GM21381 (cell line): ENCODE results near the gene CCDC33.

Experiments used
- ATAC-seq: cut with Tn5 transposase; IDR thresholded peaks from one replicate; pipeline ENCODE4 v1.9.1; 2021; ENCODE audit warnings: mild to moderate bottlenecking, moderate library complexity; ENCODE audit not compliant: unreplicated experiment

The CCDC33 gene

GRCh38 chr15:74377831-74378766 lies 142.0 kb downstream of the CCDC33 start:
- no peak for ATAC-seq

- ATAC-seq: no peak
Observed at GRCh38 chr15:74378848-74379247, 142.7 kb downstream of the CCDC33 start.

DNA sequence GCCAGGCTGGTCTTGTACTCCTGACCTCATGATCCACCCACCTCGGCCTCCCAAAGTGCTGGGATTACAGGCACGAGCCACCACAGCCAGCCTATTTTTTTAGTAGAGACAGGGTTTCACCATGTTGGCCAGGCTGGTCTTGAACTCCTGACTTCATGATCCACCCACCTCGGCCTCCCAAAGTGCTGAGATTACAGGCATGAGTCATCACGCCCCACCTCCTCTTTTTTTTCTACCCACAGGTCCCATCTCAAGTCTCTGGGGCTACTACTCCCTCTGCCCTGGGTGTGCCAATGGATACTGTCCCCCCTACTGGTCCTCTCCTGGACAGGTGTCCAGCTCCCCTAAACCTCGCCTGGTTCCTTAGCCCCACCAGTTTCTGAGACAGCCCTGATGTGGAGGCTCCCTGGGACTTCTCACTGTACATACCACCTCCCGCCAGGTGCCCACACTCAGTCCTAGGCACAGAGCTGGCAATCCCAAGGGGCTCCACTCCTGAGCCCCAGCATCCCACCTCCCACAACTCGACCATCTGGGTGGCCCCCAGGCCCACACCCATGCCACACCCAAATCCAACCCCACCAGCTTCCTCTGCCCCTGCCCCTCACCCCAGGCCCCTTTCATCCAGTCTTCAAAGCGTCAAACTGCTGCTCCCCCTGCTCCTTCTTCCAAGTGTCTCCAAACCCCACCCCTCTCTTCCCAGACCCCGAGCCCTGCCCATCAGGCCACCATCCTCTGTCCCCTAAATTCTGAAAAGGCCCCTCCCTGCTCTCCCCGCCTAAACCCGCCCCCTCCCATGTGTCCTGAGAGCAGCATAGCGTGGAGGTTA lies 144.4 kb downstream of the CCDC33 start:
- ATAC-seq: no peak

- ATAC-seq: no peak
Observed at GRCh38 chr15:74381190-74381453, 145.0 kb downstream of the CCDC33 start.

DNA sequence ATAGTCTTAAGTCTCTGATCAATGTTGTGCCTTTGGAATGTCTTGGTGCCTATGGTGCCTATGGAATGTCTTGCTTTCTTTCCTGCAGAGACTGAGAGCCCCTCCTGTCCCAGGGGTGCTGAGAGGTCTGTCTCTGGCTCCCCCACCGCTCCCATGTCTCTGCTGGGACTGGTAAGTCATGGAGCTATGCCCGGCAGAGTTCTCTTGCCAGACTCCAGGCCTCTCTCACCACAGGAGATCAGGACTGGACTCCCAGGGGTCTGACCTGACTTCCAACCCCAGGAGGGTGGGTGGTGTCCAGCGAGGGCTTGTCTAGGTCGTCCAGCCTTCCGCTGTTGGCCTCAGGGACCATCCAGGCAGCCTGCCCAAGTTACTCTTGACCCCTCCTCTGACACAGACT lies 145.4 kb downstream of the CCDC33 start:
- ATAC-seq: no peak

DNA sequence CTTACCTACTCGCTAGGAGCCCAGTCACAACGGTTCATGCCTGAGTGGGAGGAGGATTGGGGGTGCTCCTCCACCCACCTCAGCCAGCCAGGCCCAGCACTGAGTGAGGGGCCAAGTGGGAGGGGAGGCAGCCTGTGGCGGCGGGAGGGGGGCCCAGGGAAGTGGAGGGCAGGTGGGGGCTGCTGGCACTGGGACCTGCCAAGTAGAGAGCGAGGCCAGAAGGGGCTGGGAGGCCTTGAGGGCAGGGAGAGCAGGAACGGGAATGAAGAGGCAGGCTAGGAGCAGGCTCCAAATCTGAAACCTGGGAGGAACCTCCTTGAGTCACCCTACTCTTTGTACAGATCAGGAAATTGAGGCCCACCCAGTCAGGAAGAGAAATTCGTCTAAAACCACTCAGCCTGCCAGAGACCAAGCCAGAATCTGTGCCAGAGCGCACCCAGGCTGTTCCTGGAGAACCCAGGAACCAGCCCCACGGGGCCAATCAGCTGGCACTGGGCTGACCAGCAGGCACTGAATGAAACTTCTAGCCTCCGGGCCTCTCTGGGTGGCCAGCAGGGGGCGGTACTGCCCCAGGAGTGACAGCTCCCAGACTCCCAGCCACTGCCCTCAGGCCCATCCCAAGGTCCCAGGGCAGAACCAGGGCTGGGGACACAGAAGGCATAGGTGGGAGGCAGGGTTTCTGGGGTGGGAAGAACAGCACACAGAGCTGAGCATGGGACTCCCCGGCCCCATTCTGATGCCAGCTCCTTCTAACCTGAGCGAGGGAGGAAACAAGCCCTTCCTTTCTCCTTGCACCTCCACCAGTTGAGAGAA lies 146.1 kb downstream of the CCDC33 start:
- ATAC-seq: no peak

- peak; percentile 3 for ATAC-seq
Observed at GRCh38 chr15:74383286-74383685, 147.2 kb downstream of the CCDC33 start.

DNA sequence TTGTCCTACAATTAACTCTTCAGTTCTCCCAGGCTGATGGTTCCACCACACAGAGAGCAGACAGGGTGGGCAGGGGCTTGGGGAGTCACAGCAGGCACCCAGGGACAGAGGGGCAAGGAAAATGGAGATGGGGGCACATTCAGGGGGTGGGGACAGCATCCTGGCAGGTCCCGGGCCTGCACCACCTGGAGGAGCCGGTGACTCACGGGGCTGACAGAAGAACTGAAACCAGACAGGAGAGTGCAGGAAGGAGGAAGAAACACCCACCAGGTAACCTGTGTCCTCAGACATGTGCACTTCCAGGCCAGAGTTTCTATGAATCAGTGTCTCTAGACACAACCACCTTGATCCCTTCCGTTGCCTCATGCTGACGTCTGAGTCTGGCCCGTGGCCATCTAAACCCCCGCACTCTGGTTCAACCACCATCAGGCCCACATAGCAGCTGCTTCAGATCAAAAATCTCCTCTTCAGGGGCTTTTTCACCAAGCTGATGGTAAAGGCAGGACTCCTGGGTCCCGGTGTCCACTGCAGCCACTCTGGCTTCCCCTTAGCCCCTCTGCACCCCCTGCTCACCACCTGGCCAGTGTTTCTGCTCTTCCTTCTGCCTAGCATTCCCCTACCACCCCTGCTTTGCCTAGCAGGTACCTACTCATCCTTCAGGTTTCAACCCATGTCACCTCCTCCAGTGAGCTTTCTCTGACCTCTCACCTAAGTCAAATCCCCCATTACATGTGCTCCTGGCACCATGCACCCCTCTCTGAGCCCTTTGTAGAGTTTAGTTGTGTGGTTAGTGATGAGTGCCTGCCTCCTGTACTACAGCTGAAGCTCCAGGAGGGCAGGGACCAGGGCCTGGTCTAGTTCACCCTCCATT lies 147.8 kb downstream of the CCDC33 start:
- peak; percentile 39 for ATAC-seq

GRCh38 chr15:74384566-74384880 lies 148.4 kb downstream of the CCDC33 start:
- ATAC-seq: peak; percentile 1

GRCh38 chr15:74384881-74385643 lies 148.9 kb downstream of the CCDC33 start:
- peak; percentile 58 for ATAC-seq

GRCh38 chr15:74385733-74386132 lies 149.6 kb downstream of the CCDC33 start:
- no peak for ATAC-seq
